WTC11 (cell line): ENCODE data around the gene DNAJC10.

ENCODE experiments used
- ATF1 ChIP-seq: sonication (generic); formaldehyde crosslinking; IDR thresholded peaks from 2 replicates; pipeline ENCODE4 v1.8.1; 2023; ENCODE audit warnings: mild to moderate bottlenecking, moderate library complexity, missing genetic modification reagents
- CREB1 ChIP-seq: sonication (generic); formaldehyde crosslinking; IDR thresholded peaks from 2 replicates; pipeline ENCODE4 v1.8.0; 2023; ENCODE audit warnings: mild to moderate bottlenecking, missing genetic modification reagents
- ESRRA ChIP-seq: sonication (generic); formaldehyde crosslinking; IDR thresholded peaks from 2 replicates; pipeline ENCODE4 v1.8.1; 2022; ENCODE audit warnings: mild to moderate bottlenecking, missing genetic modification reagents, borderline replicate concordance
- KAT7 ChIP-seq: sonication (generic); formaldehyde crosslinking; IDR thresholded peaks from 2 replicates; pipeline ENCODE4 v1.8.1; 2023; ENCODE audit warnings: missing genetic modification reagents, mild to moderate bottlenecking, borderline replicate concordance
- TEAD1 ChIP-seq: sonication (generic); formaldehyde crosslinking; IDR thresholded peaks from 2 replicates; pipeline ENCODE4 v1.8.0; 2022; ENCODE audit warnings: mild to moderate bottlenecking, missing genetic modification reagents
- TF ChIP-seq, protein P1 (sequence below): sonication (generic); formaldehyde crosslinking; IDR thresholded peaks from 2 replicates; pipeline ENCODE4 v1.8.1; 2023; ENCODE audit warnings: mild to moderate bottlenecking, missing genetic modification reagents
- TF ChIP-seq, protein P2 (sequence below): sonication (generic); formaldehyde crosslinking; IDR thresholded peaks from 2 replicates; pipeline ENCODE4 v1.8.0; 2022; ENCODE audit warnings: mild to moderate bottlenecking, missing genetic modification reagents
- TF ChIP-seq, protein P3 (sequence below): sonication (generic); formaldehyde crosslinking; IDR thresholded peaks from 2 replicates; pipeline ENCODE4 v1.8.1; 2023; ENCODE audit warnings: mild to moderate bottlenecking, moderate library complexity, missing genetic modification reagents
- TF ChIP-seq, protein P4 (sequence below): sonication (generic); formaldehyde crosslinking; IDR thresholded peaks from 2 replicates; pipeline ENCODE4 v1.8.1; 2023; ENCODE audit warnings: mild to moderate bottlenecking, missing genetic modification reagents, moderate library complexity
- TF ChIP-seq, protein P5 (sequence below): sonication (generic); formaldehyde crosslinking; IDR thresholded peaks from 2 replicates; pipeline ENCODE4 v1.8.1; 2022; ENCODE audit warnings: mild to moderate bottlenecking, moderate library complexity, missing genetic modification reagents
- TF ChIP-seq, protein P6 (sequence below): fragments of 200-600 bp; IDR thresholded peaks from 2 replicates; pipeline ENCODE4 v1.8.0; 2022; ENCODE audit warnings: antibody characterized with exemption

DNA sequence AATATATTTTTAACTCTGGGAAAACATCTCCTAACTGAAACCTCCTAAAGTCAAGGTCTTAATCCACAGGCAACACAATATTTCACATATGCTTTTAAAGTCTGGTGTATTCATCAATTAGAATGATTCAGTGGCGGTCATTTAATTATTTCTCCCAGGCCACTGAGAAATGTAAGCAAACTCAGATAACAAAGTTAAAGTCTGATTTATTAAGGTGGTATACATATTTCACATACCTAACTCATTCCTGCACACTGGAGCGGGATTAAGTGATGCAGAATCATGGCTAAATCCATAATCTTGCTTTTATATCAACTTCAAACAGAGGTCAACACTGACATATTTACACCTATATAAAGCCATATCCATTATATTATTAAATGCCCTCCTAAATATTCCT, 106.7 kb downstream of the DNAJC10 start:
- TF ChIP-seq, protein P1, sequence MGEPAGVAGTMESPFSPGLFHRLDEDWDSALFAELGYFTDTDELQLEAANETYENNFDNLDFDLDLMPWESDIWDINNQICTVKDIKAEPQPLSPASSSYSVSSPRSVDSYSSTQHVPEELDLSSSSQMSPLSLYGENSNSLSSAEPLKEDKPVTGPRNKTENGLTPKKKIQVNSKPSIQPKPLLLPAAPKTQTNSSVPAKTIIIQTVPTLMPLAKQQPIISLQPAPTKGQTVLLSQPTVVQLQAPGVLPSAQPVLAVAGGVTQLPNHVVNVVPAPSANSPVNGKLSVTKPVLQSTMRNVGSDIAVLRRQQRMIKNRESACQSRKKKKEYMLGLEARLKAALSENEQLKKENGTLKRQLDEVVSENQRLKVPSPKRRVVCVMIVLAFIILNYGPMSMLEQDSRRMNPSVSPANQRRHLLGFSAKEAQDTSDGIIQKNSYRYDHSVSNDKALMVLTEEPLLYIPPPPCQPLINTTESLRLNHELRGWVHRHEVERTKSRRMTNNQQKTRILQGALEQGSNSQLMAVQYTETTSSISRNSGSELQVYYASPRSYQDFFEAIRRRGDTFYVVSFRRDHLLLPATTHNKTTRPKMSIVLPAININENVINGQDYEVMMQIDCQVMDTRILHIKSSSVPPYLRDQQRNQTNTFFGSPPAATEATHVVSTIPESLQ (CRISPR knock-in tag) = no peak
- TF ChIP-seq, protein P2, sequence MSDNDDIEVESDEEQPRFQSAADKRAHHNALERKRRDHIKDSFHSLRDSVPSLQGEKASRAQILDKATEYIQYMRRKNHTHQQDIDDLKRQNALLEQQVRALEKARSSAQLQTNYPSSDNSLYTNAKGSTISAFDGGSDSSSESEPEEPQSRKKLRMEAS (CRISPR knock-in tag) = no peak
- TF ChIP-seq, protein P3, sequence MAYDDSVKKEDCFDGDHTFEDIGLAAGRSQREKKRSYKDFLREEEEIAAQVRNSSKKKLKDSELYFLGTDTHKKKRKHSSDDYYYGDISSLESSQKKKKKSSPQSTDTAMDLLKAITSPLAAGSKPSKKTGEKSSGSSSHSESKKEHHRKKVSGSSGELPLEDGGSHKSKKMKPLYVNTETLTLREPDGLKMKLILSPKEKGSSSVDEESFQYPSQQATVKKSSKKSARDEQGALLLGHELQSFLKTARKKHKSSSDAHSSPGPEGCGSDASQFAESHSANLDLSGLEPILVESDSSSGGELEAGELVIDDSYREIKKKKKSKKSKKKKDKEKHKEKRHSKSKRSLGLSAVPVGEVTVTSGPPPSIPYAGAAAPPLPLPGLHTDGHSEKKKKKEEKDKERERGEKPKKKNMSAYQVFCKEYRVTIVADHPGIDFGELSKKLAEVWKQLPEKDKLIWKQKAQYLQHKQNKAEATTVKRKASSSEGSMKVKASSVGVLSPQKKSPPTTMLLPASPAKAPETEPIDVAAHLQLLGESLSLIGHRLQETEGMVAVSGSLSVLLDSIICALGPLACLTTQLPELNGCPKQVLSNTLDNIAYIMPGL (CRISPR knock-in tag) = no peak
- TF ChIP-seq, protein P4, sequence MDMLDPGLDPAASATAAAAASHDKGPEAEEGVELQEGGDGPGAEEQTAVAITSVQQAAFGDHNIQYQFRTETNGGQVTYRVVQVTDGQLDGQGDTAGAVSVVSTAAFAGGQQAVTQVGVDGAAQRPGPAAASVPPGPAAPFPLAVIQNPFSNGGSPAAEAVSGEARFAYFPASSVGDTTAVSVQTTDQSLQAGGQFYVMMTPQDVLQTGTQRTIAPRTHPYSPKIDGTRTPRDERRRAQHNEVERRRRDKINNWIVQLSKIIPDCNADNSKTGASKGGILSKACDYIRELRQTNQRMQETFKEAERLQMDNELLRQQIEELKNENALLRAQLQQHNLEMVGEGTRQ = no peak
- TF ChIP-seq, protein P5, sequence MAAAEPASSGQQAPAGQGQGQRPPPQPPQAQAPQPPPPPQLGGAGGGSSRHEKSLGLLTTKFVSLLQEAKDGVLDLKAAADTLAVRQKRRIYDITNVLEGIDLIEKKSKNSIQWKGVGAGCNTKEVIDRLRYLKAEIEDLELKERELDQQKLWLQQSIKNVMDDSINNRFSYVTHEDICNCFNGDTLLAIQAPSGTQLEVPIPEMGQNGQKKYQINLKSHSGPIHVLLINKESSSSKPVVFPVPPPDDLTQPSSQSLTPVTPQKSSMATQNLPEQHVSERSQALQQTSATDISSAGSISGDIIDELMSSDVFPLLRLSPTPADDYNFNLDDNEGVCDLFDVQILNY (CRISPR knock-in tag) = no peak
- TF ChIP-seq ATF1 (CRISPR knock-in tag) = no peak
- no peak for TF ChIP-seq ESRRA (CRISPR knock-in tag)
- no peak for TF ChIP-seq KAT7 (CRISPR knock-in tag)
- no peak for TF ChIP-seq CREB1 (CRISPR knock-in tag)
- TF ChIP-seq, protein P6, sequence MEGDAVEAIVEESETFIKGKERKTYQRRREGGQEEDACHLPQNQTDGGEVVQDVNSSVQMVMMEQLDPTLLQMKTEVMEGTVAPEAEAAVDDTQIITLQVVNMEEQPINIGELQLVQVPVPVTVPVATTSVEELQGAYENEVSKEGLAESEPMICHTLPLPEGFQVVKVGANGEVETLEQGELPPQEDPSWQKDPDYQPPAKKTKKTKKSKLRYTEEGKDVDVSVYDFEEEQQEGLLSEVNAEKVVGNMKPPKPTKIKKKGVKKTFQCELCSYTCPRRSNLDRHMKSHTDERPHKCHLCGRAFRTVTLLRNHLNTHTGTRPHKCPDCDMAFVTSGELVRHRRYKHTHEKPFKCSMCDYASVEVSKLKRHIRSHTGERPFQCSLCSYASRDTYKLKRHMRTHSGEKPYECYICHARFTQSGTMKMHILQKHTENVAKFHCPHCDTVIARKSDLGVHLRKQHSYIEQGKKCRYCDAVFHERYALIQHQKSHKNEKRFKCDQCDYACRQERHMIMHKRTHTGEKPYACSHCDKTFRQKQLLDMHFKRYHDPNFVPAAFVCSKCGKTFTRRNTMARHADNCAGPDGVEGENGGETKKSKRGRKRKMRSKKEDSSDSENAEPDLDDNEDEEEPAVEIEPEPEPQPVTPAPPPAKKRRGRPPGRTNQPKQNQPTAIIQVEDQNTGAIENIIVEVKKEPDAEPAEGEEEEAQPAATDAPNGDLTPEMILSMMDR = no peak
- no peak for TF ChIP-seq TEAD1 (CRISPR knock-in tag)
